Astrocyte (in vitro differentiated cells and primary cell): ENCODE data around the gene LRTM2.

Experiments used
- EZH2 ChIP-seq: IDR thresholded peaks from 2 replicates; pipeline ENCODE4 v1.6.1; 2012; ENCODE audit warnings: mild to moderate bottlenecking, low read length, inconsistent platforms; ENCODE audit not compliant: insufficient read depth
- TF ChIP-seq, protein P1 (sequence below): IDR thresholded peaks from 2 replicates; pipeline ENCODE4 v1.5.1; 2011; ENCODE audit warnings: low read depth, mild to moderate bottlenecking, inconsistent platforms, low read length, moderate library complexity; ENCODE audit not compliant: insufficient read depth

GRCh38 chr12:1820896-1821291 lies 529 bp downstream of the LRTM2 start:
- TF ChIP-seq, protein P1, sequence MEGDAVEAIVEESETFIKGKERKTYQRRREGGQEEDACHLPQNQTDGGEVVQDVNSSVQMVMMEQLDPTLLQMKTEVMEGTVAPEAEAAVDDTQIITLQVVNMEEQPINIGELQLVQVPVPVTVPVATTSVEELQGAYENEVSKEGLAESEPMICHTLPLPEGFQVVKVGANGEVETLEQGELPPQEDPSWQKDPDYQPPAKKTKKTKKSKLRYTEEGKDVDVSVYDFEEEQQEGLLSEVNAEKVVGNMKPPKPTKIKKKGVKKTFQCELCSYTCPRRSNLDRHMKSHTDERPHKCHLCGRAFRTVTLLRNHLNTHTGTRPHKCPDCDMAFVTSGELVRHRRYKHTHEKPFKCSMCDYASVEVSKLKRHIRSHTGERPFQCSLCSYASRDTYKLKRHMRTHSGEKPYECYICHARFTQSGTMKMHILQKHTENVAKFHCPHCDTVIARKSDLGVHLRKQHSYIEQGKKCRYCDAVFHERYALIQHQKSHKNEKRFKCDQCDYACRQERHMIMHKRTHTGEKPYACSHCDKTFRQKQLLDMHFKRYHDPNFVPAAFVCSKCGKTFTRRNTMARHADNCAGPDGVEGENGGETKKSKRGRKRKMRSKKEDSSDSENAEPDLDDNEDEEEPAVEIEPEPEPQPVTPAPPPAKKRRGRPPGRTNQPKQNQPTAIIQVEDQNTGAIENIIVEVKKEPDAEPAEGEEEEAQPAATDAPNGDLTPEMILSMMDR = no peak
- no peak for TF ChIP-seq EZH2
